Prostate gland (tissue), 2 donors: Measurements from ENCODE around the gene SLC1A6. TPM values are rescaled to one million over a fixed set of nuclear protein-coding genes. Genes with fewer than 3 reads are reported as not detected.

ENCODE experiments used
- DNase-seq: peaks from one replicate; pipeline ENCODE4 v3.0.0-alpha.2; 2019; ENCODE audit warnings: low spot score
- H3K27ac ChIP-seq, 2 donors: fragments of 200-600 bp; sonication (generic); 2 replicates each; pipeline ENCODE4 v1.5.1; 2017 to 2019
- H3K27me3 ChIP-seq: fragments of 200-600 bp; sonication (generic); replicated peaks from 2 replicates; pipeline ENCODE4 v1.5.1; 2019; ENCODE audit not compliant: insufficient read depth
- H3K36me3 ChIP-seq, 2 donors: fragments of 200-600 bp; sonication (generic); 1 replicate in 1 of 2; 2 replicates in 1 of 2; pipeline versions ENCODE4 v1.5.1 to v1.8.1; 2017 to 2019
- H3K4me1 ChIP-seq: fragments of 200-600 bp; sonication (generic); replicated peaks from 2 replicates; pipeline ENCODE4 v1.5.1; 2019
- H3K4me3 ChIP-seq, 2 donors: fragments of 200-600 bp; sonication (generic); 2 replicates each; pipeline ENCODE4 v1.5.1; 2017 to 2019
- H3K9me3 ChIP-seq: fragments of 200-600 bp; sonication (generic); 2 replicates; pipeline ENCODE4 v1.5.1; 2017
- POLR2A ChIP-seq: fragments of 450-650 bp; IDR thresholded peaks from one replicate; pipeline ENCODE4 v1.6.1; 2016; ENCODE audit warnings: antibody characterized with exemption, mild to moderate bottlenecking
- POLR2AphosphoS5 ChIP-seq: sonication (generic); formaldehyde crosslinking; IDR thresholded peaks from one replicate; pipeline ENCODE4 v1.6.1; 2017; ENCODE audit warnings: antibody characterized with exemption
- WGBS: methylation state at CpG from one replicate; pipeline ENCODE4 v1.1.5; 2018; 5-methylcytosine and 5-hydroxymethylcytosine counted together
- intact Hi-C: fragments of 100-400 bp; cut with DNase I; formaldehyde crosslinking; loops from one replicate; pipeline ENCODE4 v1.14.2; 2022
- total RNA-seq, 2 donors: library from RNA; depleted of rRNA; stranded (reverse); fragments of >200 nt; gene quantifications; one replicate each; pipeline ENCODE4 v1.1.0, GENCODE V29; 2016
- TF ChIP-seq, protein P1 (sequence below), 4 experiments: fragments of 200-600 bp in 2 of 4; fragments of 450-650 bp in 2 of 4; sonication (generic) in 2 of 4; IDR thresholded peaks; 1 replicate in 3 of 4; 2 replicates in 1 of 4; pipeline ENCODE4 v1.5.1; 2016 to 2019; ENCODE audit warnings: antibody characterized with exemption in 4 of 4, mild to moderate bottlenecking in 2 of 4, moderate library complexity in 2 of 4

Gene SLC1A6
- total RNA-seq, 2 donors from 2014 or later = 0.41 to 255 TPM

- Histone ChIP-seq H3K27ac (no peak overlapping the region), H3K9me3 (no peaks in the 10 kb centered on the region), H3K4me3 (no peak overlapping the region), H3K36me3 (no peaks in the 10 kb centered on the region), H3K4me1 (no peaks in the 10 kb centered on the region), H3K27me3 (peaks cover 7% of the 10 kb centered on the region)
- intact Hi-C loops = no loop called here
- no peak for DNase-seq
- TF ChIP-seq POLR2AphosphoS5 = no peak
- TF ChIP-seq POLR2A = no peak
- TF ChIP-seq, protein P1, sequence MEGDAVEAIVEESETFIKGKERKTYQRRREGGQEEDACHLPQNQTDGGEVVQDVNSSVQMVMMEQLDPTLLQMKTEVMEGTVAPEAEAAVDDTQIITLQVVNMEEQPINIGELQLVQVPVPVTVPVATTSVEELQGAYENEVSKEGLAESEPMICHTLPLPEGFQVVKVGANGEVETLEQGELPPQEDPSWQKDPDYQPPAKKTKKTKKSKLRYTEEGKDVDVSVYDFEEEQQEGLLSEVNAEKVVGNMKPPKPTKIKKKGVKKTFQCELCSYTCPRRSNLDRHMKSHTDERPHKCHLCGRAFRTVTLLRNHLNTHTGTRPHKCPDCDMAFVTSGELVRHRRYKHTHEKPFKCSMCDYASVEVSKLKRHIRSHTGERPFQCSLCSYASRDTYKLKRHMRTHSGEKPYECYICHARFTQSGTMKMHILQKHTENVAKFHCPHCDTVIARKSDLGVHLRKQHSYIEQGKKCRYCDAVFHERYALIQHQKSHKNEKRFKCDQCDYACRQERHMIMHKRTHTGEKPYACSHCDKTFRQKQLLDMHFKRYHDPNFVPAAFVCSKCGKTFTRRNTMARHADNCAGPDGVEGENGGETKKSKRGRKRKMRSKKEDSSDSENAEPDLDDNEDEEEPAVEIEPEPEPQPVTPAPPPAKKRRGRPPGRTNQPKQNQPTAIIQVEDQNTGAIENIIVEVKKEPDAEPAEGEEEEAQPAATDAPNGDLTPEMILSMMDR (IDR thresholded peaks at IDR 0.05) = no peak
Measured at GRCh38 chr19:15008308-15008707, 28.6 kb upstream of the SLC1A6 start.

DNA sequence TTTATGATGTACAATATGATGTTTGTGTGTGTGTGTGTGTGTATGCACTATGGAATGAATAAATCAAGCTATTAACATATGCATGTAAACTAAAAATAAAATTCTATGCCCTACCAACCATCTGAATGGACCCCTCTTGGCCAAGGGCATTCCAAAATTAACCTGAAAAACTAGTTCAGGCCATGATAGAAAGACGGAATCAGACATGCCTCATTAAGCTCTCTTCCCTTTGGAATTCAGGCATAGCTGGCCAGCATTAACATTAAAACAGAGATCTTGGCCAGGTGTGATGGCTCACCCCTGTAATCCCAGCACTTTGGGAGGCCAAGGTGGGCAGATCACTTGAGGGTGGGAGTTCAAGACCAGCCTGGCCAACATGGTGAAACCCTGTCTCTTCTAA is 18.3 kb upstream of the SLC1A6 start:
- no peak for TF ChIP-seq POLR2A
- TF ChIP-seq, protein P1 (IDR thresholded peaks at IDR 0.05) = no peak
- no peak for TF ChIP-seq POLR2AphosphoS5
- Histone ChIP-seq H3K4me1 (no peaks in the 10 kb centered on the region), H3K9me3 (no peaks in the 10 kb centered on the region), H3K27me3 (peaks cover 4% of the 10 kb centered on the region), H3K36me3 (no peaks in the 10 kb centered on the region), H3K27ac (no peak overlapping the region), H3K4me3 (no peak overlapping the region)
- intact Hi-C loops = no loop called here
- 46% methylated on average over 1 of the region's 1 CpG for WGBS
- no peak for DNase-seq

DNA sequence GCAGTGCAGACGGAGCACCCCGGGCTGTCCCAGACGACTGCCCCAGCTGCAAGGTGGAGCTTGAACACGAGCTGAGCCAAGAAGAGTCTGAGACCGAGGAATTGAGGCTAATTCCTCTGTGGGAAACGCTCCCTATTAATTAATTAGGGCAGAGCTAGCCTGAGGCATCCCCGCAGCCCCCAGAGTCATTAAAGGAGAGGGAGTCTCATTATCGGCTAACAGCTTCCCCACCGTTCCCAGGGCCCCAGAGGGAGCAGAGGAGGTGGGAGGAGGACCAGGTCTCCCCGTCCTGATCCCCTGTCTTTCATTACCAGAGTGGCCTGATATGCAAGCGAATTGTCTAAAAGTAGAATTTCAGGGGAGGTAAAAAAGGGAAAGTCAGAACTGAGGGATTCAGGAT is 13.1 kb upstream of the SLC1A6 start:
- WGBS = 50% methylated on average over 11 of the region's 11 CpGs
- Histone ChIP-seq H3K36me3 (no peaks in the 10 kb centered on the region), H3K9me3 (no peaks in the 10 kb centered on the region), H3K4me3 (no peak overlapping the region), H3K27ac (no peak overlapping the region), H3K27me3 (no peaks in the 10 kb centered on the region), H3K4me1 (no peaks in the 10 kb centered on the region)
- TF ChIP-seq POLR2AphosphoS5 (no peak), POLR2A (no peak)
- TF ChIP-seq, protein P1 (IDR thresholded peaks at IDR 0.05) = no peak
- DNase-seq = no peak
- intact Hi-C loops = no loop called here

DNA sequence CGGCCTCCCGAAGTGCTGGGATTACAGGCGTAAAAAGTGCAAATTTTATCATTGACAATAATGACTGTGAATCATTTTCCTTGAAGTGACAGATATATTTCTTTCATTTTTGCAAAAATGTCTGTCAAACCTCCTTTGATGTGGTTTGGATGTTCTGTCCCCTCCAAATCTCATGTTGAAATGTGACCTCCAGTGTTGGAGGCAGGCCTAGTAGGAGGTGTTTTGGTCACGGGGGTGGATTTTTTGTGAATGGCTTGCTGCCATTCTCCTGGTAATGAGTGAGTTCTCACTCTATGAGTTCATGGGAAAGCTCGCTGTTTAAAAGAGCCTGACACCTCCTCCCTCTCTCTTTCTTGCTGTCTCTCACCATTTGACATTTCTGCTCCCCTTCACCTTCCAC is 5.5 kb upstream of the SLC1A6 start:
- no peak for DNase-seq
- intact Hi-C loops = no loop called here
- no peaks in the 10 kb centered on the region for H3K9me3 ChIP-seq

DNA sequence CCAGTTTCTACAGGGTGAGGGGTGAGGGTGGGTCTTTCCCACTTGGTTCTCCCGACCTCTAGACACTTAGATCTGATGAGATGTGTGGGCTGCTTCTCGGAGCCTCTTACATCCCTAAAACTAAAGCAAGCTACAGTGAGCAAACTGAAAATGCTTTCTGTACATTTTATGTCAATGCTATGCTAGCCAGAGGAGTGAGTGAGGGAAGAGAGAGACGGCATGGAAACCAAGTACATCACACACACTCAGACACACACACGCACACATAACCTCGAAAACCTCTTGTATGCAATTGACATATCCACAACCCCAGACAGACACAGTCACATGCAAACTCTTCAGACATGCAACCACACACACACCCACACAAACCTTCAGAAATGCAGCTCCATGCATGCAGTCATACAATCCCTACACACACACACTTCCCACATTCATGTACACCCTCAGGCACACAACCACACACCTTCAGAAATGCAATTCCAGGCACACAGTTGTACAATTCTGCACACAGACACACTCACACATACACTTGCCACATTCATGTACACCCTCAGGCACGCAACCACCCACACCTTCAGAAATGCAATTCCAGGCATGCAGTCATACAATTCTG is 1.4 kb downstream of the SLC1A6 start:
- Histone ChIP-seq H3K4me1 (no peaks in the 10 kb centered on the region), H3K27ac (no peak overlapping the region), H3K4me3 (no peak overlapping the region), H3K27me3 (no peaks in the 10 kb centered on the region), H3K9me3 (no peaks in the 10 kb centered on the region), H3K36me3 (no peaks in the 10 kb centered on the region)
- intact Hi-C loops = no loop called here
- 68% methylated on average over 6 of the region's 6 CpGs for WGBS
- DNase-seq = no peak
- no peak for TF ChIP-seq POLR2AphosphoS5
- TF ChIP-seq, protein P1 (IDR thresholded peaks at IDR 0.05) = no peak
- TF ChIP-seq POLR2A = no peak

More for the DNA sequence above, 5.5 kb upstream of the SLC1A6 start:
- TF ChIP-seq, protein P1 (IDR thresholded peaks at IDR 0.05) = no peak
- TF ChIP-seq POLR2AphosphoS5 (no peak), POLR2A (no peak)
- H3K36me3 ChIP-seq = no peaks in the 10 kb centered on the region
- no peak overlapping the region for H3K27ac ChIP-seq
- 53% methylated on average over 5 of the region's 5 CpGs for WGBS
- no peaks in the 10 kb centered on the region for H3K27me3 ChIP-seq
- no peaks in the 10 kb centered on the region for H3K4me1 ChIP-seq
- H3K4me3 ChIP-seq = no peak overlapping the region
